H1 (cell line): ENCODE data around the gene ARMH4.

ENCODE experiments used
- CTCF ChIP-seq, 3 experiments: IDR thresholded peaks; 1 replicate in 2 of 3; 2 replicates in 1 of 3; pipeline versions ENCODE4 v1.5.1 to v1.6.1; 2011; ENCODE audit warnings: low read length in 3 of 3, mild to moderate bottlenecking in 3 of 3, inconsistent platforms in 2 of 3, low read depth in 1 of 3, moderate library complexity in 1 of 3; ENCODE audit not compliant: insufficient read depth in 1 of 3; ENCODE audit errors: control extremely low read depth in 1 of 3
- JUND ChIP-seq: IDR thresholded peaks from 2 replicates; pipeline ENCODE4 v1.6.1; 2011; ENCODE audit warnings: mild to moderate bottlenecking, improper control_type of control experiment, low read length
- KDM1A ChIP-seq: fragments of 200-600, 300-600 bp; sonication (generic); IDR thresholded peaks from 2 replicates; pipeline ENCODE4 v1.7.1; 2016; ENCODE audit warnings: mild to moderate bottlenecking, low read length, borderline replicate concordance
- SP1 ChIP-seq: IDR thresholded peaks from 2 replicates; pipeline ENCODE4 v1.6.1; 2011; ENCODE audit warnings: low read depth, low read length
- YY1 ChIP-seq: IDR thresholded peaks from 2 replicates; pipeline ENCODE4 v1.6.1; 2011; ENCODE audit warnings: low read depth, mild to moderate bottlenecking, low read length

- TF ChIP-seq KDM1A: no peak
- TF ChIP-seq YY1: no peak
- no peak for TF ChIP-seq JUND
- no peak for TF ChIP-seq CTCF (IDR thresholded peaks at IDR 0.05; ENCODE audit: control extremely low read depth in 1 of 3, insufficient read depth in 1 of 3, low read depth in 1 of 3, low read length in 3 of 3)
- TF ChIP-seq SP1: no peak
Observed at GRCh38 chr14:58189176-58189575, 37.2 kb upstream of the ARMH4 start.
